Suppressor macrophage (primary cell): Measurements from ENCODE around the gene MFAP1.
A peak's percentile ranks its signal among the peaks of the same experiment; 100 is the strongest.
"Not testable (repeated sequence)": the region's sequence is repeated elsewhere in the genome, so short reads cannot be mapped to it uniquely, and the experiment has no call there.

Experiments
- DNase-seq, 4 experiments: peaks; one replicate each; pipeline ENCODE4 v3.0.0-alpha.2; 2020 to 2022
- total RNA-seq, 17 experiments: gene quantifications; one replicate each; lab custom pipeline; 2026; ENCODE audit warnings: mixed read lengths in 6 of 17, inconsistent platforms in 3 of 17; lab: John Stamatoyannopoulos, UW

The MFAP1 gene
- 20.1 to 51.2 (median 33.1) reads per million in 17 experiments for total RNA-seq

- peak; percentile 96 to 98 (median 98) for DNase-seq
These were observed at the start of gene MFAP1 for GRCh38 chr15:43824302-43825246. Gene MFAP1, minus strand, starts transcription at chr15:43824690. Its CDS starts 121 bp downstream, at chr15:43824569.

- no peak for DNase-seq
These were observed 49.2 kb upstream of the MFAP1 start for GRCh38 chr15:43873651-43874050.

GRCh38 chr15:43872416-43873020, 48.0 kb upstream of the MFAP1 start:
- peak; percentile 47 to 73 (median 62) for DNase-seq

GRCh38 chr15:43871835-43872234, 47.3 kb upstream of the MFAP1 start:
- no peak for DNase-seq

- DNase-seq, result no peak
These were observed 43.9 kb upstream of the MFAP1 start for GRCh38 chr15:43868406-43868805.

- DNase-seq, result no peak
These were observed 42.6 kb upstream of the MFAP1 start for GRCh38 chr15:43867096-43867495.

GRCh38 chr15:43866636-43867035, 42.1 kb upstream of the MFAP1 start:
- not testable (repeated sequence) for DNase-seq

- DNase-seq, result no peak
These were observed 35.1 kb upstream of the MFAP1 start for GRCh38 chr15:43859546-43859945.

- peak in 3 of 4 experiments; percentile 7 to 53 (median 47) for DNase-seq
These were observed 30.3 kb upstream of the MFAP1 start for GRCh38 chr15:43854801-43855200.

GRCh38 chr15:43852607-43853006, 28.1 kb upstream of the MFAP1 start:
- DNase-seq, result no peak

- no peak for DNase-seq
These were observed 26.8 kb upstream of the MFAP1 start for GRCh38 chr15:43851251-43851650.

- DNase-seq, result no peak
These were observed 20.9 kb upstream of the MFAP1 start for GRCh38 chr15:43845421-43845820.

GRCh38 chr15:43832485-43832884, 8.0 kb upstream of the MFAP1 start:
- DNase-seq, result not testable (repeated sequence)

GRCh38 chr15:43831519-43832052, 7.1 kb upstream of the MFAP1 start:
- not testable (repeated sequence) for DNase-seq

GRCh38 chr15:43830691-43831275, 6.3 kb upstream of the MFAP1 start:
- DNase-seq, result not testable (repeated sequence)

GRCh38 chr15:43829951-43830540, 5.6 kb upstream of the MFAP1 start:
- DNase-seq, result not testable (repeated sequence)

GRCh38 chr15:43828061-43828657, 3.7 kb upstream of the MFAP1 start:
- no peak for DNase-seq

GRCh38 chr15:43826508-43827341, 2.2 kb upstream of the MFAP1 start, which contains the start of gene WDR76:
Gene WDR76, plus strand, starts transcription at chr15:43827002. Its CDS starts 31 bp downstream, at chr15:43827033.
- DNase-seq, result peak; percentile 88 to 94 (median 91)

- DNase-seq, result no peak
These were observed 1.6 kb upstream of the MFAP1 start for GRCh38 chr15:43826029-43826507.

GRCh38 chr15:43825305-43825704, 815 bp upstream of the MFAP1 start:
- not testable (repeated sequence) for DNase-seq

GRCh38 chr15:43821505-43821904, 3.0 kb downstream of the MFAP1 start:
- no peak for DNase-seq
